GM12865 (cell line): ENCODE results near the gene MEG3.
"Not testable (repeated sequence)": the region's sequence is repeated elsewhere in the genome, so short reads cannot be mapped to it uniquely, and the experiment has no call there.

Source experiments
- DNase-seq: peaks from one replicate; pipeline ENCODE4 v3.0.0; 2010; ENCODE audit warnings: low read depth
- H3K4me3 ChIP-seq: 2 replicates; pipeline ENCODE4 v1.5.1; 2011; ENCODE audit warnings: mild to moderate bottlenecking, low read depth, low read length, control low read depth
- TF ChIP-seq, protein P1 (sequence below): IDR thresholded peaks from 2 replicates; pipeline ENCODE4 v1.5.1; 2011; ENCODE audit warnings: low read length, control low read depth, low read depth, inconsistent platforms; ENCODE audit not compliant: insufficient read depth; ENCODE audit errors: missing control alignments

The MEG3 gene

DNA sequence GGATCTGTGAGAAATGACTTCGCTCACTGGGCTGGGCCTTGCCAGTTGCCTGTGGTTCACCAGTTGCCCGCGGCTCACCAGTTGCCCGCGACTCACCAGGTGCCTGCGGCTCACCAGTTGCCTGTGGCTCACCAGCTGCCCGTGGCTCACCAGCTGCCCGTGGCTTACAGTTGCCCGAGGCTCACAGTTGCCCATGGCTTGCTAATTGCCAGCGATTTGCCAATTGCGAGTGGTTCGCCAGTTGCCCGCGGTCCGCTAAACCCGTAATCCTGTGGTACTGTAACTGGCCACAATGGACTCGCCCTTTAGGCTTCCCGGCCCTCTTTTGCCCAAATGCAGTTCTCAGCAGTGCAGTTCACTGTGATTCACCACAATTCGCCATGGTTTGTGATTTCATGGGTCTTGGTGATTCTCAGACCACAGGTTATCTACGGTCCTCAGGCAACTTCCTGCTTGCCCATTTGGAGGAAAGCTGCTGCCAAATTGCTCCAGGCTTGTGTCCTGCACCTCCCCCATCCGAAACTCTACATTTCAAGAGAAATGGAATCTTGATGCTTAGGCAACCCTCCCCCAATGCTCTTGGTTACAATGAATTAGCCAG, 15.0 kb upstream of the MEG3 start:
- DNase-seq: no peak
- H3K4me3 ChIP-seq: no peak overlapping the region
- TF ChIP-seq, protein P1, sequence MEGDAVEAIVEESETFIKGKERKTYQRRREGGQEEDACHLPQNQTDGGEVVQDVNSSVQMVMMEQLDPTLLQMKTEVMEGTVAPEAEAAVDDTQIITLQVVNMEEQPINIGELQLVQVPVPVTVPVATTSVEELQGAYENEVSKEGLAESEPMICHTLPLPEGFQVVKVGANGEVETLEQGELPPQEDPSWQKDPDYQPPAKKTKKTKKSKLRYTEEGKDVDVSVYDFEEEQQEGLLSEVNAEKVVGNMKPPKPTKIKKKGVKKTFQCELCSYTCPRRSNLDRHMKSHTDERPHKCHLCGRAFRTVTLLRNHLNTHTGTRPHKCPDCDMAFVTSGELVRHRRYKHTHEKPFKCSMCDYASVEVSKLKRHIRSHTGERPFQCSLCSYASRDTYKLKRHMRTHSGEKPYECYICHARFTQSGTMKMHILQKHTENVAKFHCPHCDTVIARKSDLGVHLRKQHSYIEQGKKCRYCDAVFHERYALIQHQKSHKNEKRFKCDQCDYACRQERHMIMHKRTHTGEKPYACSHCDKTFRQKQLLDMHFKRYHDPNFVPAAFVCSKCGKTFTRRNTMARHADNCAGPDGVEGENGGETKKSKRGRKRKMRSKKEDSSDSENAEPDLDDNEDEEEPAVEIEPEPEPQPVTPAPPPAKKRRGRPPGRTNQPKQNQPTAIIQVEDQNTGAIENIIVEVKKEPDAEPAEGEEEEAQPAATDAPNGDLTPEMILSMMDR: no peak

DNA sequence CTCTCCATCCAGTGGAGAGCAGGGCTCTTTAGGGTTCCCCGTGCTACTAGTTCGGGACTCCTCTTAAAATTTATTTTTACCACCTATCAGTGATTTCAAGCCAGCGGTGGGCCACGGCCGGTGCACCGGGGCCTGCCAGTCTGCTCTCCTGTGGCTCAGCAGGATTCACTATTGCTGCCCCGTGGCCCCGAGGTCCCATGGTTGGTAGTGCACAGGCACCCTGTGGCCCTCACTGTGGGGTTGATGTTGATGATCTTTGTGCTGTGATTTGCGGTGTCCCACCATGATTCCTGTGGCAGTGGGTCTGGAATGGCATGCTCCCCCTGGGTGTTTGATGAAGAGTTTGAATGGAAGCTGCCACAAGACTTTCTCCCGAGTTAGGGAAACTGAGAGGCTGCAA, 12.6 kb upstream of the MEG3 start:
- DNase-seq: no peak
- TF ChIP-seq, protein P1: no peak
- no peak overlapping the region for H3K4me3 ChIP-seq

DNA sequence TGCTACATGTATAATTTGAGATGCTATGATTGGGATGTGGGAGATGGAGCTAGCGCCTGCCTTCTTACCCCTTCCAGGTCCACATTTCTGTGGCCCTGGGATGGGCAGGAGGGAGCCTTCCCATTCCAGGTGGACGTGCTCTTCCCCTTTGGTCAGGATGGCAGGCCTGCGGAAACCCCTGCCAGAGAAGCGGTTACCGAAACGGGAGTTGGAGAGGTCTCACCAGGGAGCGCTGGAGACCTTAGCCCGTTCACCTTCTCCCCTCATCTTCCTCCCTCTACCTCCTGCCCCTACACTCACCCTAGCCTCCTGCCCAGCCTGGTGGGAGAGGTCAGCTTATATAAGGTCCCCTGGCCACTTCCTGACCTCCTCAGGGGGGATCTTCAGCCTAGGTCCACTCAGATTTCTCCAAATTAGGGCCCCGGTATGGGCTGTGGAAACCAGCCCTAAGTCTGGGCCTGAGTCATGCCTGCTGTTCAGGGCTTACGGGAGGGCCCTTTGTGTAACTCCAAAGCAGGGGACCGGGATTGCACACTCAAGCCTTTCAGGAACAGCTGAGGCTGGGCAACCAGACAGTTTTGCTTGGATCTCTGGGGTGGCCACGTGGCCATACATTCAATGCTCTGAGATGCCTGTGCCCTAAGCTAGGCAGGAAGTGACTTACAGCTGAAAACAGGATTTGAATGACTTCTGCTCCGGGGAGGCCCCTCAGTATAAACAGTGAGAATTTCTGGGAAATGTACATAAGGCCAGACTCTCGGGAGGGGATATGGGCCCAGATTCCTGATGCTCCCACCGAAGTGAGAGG, 10.2 kb upstream of the MEG3 start:
- TF ChIP-seq, protein P1: no peak
- no peak for DNase-seq
- no peak overlapping the region for H3K4me3 ChIP-seq

DNA sequence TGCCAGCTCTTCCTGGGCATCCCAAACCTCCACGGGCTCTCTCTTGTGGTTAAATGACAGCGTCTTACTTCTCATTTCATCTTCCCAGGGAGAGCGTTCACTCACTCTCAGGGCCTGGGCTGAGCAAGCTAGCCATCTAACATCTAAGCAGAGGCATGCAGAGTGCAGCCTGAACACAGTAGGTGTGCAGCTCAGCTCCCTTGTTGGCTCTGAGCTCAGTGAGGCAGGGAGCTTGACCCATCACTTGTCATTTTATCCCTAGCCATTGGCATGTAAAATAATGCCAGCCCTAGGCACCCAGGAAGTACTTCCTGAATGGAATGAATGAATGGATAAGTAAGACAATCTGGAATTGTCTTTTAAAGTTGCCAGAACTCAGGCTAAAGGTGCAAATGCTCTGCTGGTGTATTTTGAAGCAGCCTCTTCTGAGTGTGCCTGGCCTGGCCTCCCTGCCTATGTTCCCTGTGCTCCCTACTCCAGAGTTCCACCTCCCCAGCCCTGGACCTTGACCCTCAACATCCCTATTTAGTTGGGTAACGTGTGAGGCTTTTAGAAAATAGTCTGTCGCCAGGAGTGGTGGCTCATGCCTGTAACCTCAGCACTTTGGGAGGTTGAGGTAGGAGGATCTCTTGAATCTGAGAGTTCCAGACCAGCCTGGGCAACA, 9.5 kb upstream of the MEG3 start:
- no peak for DNase-seq
- H3K4me3 ChIP-seq: no peak overlapping the region
- TF ChIP-seq, protein P1: no peak

DNA sequence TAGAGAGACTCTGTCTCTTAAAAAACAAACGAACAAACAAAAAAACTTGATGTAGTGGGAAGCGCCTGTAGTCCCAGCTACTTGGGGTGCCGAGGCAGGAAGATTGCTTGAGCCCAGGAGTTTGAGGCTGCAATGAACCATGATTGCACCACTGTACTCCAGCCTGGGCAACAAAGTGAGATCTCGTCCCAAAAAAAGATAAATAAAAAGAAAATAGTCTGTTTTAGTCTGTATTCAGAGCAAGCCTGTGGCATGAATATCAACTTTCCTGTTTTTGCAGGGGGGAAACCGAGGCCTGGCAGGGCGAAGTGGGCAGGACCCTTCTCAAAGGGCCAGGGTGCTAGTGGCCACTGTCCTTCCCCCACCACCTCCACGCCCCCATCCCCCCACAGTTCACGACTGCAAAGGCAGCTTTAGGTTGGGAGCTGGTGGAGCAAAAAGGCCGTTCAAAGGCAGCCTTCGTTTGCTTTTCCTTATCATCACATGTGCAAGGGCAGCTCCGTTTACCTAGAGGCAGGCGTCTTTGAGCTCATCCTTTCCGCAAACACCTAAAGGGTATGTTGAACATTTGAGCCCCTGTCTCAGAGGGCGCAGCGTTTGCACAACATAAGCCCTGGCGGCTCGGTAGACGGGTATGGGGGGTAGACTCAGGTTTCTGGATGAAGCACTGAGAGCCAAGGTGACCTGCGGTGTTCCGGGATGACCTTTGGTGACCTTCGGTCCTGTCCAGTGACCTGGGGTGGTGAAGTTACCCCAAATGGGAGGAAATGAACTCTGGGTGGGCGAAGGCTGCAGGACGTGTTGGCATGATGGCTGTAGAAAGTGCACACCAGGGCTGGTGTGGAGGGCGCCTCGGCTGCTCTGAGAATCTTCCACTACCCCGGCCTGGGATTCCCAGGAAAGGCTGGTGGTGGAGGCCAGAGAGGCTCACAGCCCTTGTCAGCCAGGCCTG, 8.7 kb upstream of the MEG3 start:
- TF ChIP-seq, protein P1: no peak
- no peak for DNase-seq
- no peak overlapping the region for H3K4me3 ChIP-seq

DNA sequence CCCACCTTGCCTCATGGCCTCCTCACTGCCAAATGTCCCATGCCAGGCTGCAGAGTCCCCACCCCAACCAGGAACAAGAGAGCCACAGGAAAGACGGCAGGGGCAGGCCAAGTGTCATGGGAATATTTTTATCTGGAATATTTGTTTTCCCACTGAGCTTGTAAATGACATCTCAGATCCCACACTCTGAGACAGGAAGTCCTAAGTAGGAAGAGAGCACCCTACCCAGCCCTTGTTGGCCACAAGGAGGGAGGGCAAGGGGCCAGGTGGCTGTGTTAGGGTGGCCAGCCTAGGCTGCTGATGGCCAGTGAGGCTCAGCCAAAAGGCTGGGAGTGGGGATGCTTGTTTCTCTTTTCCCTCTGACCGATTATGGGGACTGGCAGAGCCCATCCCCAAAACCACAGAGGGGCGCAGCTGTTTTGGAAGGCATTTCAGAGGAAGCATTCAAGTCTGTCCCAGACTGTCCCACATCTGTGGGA, 7.7 kb upstream of the MEG3 start:
- DNase-seq: no peak
- TF ChIP-seq, protein P1: no peak
- no peak overlapping the region for H3K4me3 ChIP-seq

DNA sequence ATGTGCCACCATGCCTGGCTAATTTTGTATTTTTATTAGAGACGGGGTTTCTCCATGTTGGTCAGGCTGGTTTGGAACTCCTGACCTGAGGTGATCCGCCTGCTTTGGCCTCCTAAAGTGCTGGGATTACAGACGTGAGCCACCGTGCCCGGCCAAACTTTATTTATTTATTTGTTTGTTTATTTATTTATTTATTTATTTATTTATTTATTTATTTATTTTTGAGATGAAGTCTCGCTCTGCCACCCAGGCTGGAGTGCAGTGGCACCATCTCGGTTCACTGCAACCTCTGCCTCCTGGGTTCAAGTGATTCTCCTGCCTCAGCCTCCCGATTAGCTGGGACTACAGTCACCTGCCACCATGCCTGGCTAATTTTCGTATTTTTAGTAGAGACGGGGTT, 7.0 kb upstream of the MEG3 start:
- not testable (repeated sequence) for DNase-seq, H3K4me3 ChIP-seq
